MCF 10A (cell line): ENCODE measurements around the gene RAD51B. TPM values are rescaled to one million over a fixed set of nuclear protein-coding genes. Genes with fewer than 3 reads are reported as not detected.

ENCODE experiments used
- BruUV-seq: library from RNA; stranded (reverse); fragments of 400-500 nt; replicated peaks from 2 replicates; lab custom pipeline; 2021; lab: Mats Ljungman, UMichigan
- CTCF ChIA-PET: fragments of 300-600 bp; sonication (Branson Sonifier 250); formaldehyde crosslinking; extraction: SDS; loops from one replicate; lab custom pipeline; 2021; ENCODE audit warnings: antibody characterized with exemption, inconsistent platforms; lab: Yijun Ruan, JAX
- POLR2A ChIA-PET: fragments of 300-600, 350-650 bp; sonication (Branson Sonifier 250); formaldehyde crosslinking; extraction: SDS; loops from one replicate; lab custom pipeline; 2020; ENCODE audit warnings: antibody characterized with exemption, inconsistent platforms; lab: Yijun Ruan, JAX
- DNase-seq: peaks from one replicate; pipeline ENCODE4 v3.0.0-alpha.2; 2018; ENCODE audit not compliant: unreplicated experiment
- H3K27ac Mint-ChIP-seq: one replicate; pipeline ENCODE4 v1.8.0; 2022; ENCODE audit warnings: mild to moderate bottlenecking, low read depth, mixed read lengths; ENCODE audit not compliant: unreplicated experiment
- H3K27me3 Mint-ChIP-seq: one replicate; pipeline ENCODE4 v1.8.0; 2022; ENCODE audit warnings: mixed read lengths; ENCODE audit not compliant: insufficient read depth, unreplicated experiment
- H3K36me3 Mint-ChIP-seq: one replicate; pipeline ENCODE4 v1.8.0; 2022; ENCODE audit warnings: mild to moderate bottlenecking, moderate library complexity, mixed read lengths; ENCODE audit not compliant: insufficient read depth, unreplicated experiment
- H3K4me1 Mint-ChIP-seq: one replicate; pipeline ENCODE4 v1.8.0; 2022; ENCODE audit warnings: mixed read lengths; ENCODE audit not compliant: insufficient read depth, unreplicated experiment
- H3K4me3 Mint-ChIP-seq: one replicate; pipeline ENCODE4 v1.8.0; 2022; ENCODE audit warnings: mild to moderate bottlenecking, moderate library complexity, mixed read lengths; ENCODE audit not compliant: unreplicated experiment
- H3K9me3 Mint-ChIP-seq: one replicate; pipeline ENCODE4 v1.8.0; 2022; ENCODE audit warnings: mixed read lengths; ENCODE audit not compliant: unreplicated experiment
- CTCF ChIP-seq: fragments of 200-600 bp; IDR thresholded peaks from one replicate; pipeline ENCODE4 v1.8.0; 2022; ENCODE audit warnings: antibody characterized with exemption, mild to moderate bottlenecking; ENCODE audit not compliant: unreplicated experiment
- intact Hi-C: fragments of 100-400 bp; cut with micrococcal nuclease; formaldehyde crosslinking; loops from 2 replicates; pipeline ENCODE4 v1.14.1; 2022
- total RNA-seq: library from RNA; stranded (reverse); gene quantifications from 2 replicates; pipeline ENCODE4 v1.2.3, GENCODE V29; 2022

RAD51B gene
- total RNA-seq, 1 experiment from 2014 or later: 14.6 TPM

- TF ChIP-seq CTCF: no peak
- DNase-seq: no peak
- Mint-ChIP-seq H3K36me3 (no peaks in the 10 kb centered on the region), H3K4me3 (no peak overlapping the region), H3K9me3 (no peaks in the 10 kb centered on the region), H3K27ac (no peak overlapping the region), H3K27me3 (no peaks in the 10 kb centered on the region), H3K4me1 (no peaks in the 10 kb centered on the region)
- no TSS peak for BruUV-seq
- ChIA-PET POLR2A (no interaction called here), CTCF (interaction anchor here (0.6 kb wide), 1 partner anchor 7 kb away, joined by 3 read pairs; no protein-coding TSS in a partner anchor)
- intact Hi-C loops: no loop called here
Measured at GRCh38 chr14:67990576-67990975, 171.0 kb downstream of the RAD51B start.

GRCh38 chr14:67994531-67994930, 175.0 kb downstream of the RAD51B start:
- no TSS peak for BruUV-seq
- Mint-ChIP-seq H3K36me3 (no peaks in the 10 kb centered on the region), H3K27me3 (no peaks in the 10 kb centered on the region), H3K27ac (no peak overlapping the region), H3K9me3 (no peaks in the 10 kb centered on the region), H3K4me1 (peaks cover 1% of the 10 kb centered on the region), H3K4me3 (no peak overlapping the region)
- CTCF ChIA-PET: interaction anchor here (0.6 kb wide), 1 partner anchor 371 kb away, joined by 5 read pairs; no protein-coding TSS in a partner anchor
- intact Hi-C loops: no loop called here
- no peak for TF ChIP-seq CTCF
- POLR2A ChIA-PET: interaction anchor here (0.7 to 1.0 kb wide), 3 partner anchors 17 to 1895 kb away, joined by 3 to 4 read pairs (median 4); no protein-coding TSS in a partner anchor
- DNase-seq: no peak

DNA sequence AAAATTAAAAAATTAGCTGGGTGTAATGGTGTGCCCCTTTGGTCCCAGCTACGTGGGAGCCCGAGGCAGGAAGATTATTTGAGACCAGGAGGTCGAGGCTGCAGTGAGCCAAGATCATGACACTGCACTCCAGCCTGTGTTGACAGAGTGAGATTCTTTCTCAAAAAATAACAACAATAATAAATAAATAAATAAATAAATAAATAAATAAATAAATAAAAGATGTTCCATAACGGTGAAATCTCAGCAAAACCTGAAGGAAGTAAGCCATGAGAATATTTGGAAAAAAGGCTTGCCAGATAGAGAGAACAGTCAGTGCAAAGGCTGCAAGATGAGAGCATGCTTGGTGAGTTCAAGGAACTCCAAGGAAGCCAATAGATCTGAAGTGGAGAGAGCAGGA, 176.7 kb downstream of the RAD51B start:
- intact Hi-C loops: no loop called here
- TF ChIP-seq CTCF: no peak
- H3K4me3 Mint-ChIP-seq: no peak overlapping the region
- H3K36me3 Mint-ChIP-seq: no peaks in the 10 kb centered on the region
- H3K27me3 Mint-ChIP-seq: no peaks in the 10 kb centered on the region
- peaks cover 13% of the 10 kb centered on the region for H3K4me1 Mint-ChIP-seq
- no peaks in the 10 kb centered on the region for H3K9me3 Mint-ChIP-seq
- ChIA-PET CTCF (no interaction called here), POLR2A (no interaction called here)
- no peak overlapping the region for H3K27ac Mint-ChIP-seq
- DNase-seq: no peak
- BruUV-seq: no TSS peak

DNA sequence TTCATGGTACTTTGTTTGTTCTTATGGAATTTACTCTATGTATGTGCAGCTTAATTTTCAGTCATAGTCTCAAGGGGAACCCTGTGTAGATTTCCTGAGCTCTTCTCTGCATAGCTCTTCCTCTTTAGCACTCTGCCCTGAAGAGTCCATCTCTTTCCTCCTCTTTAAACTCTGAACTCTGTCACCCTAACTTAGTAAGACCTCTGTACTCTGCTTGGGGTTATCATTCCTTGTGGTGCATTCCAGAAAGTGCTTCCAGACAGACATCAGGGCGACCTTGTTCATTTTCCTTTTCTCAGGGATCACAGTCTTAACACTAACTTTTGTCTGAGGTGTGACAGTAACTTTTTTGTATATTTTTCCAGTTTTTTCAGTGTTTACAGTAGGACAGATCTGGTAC, 179.3 kb downstream of the RAD51B start:
- ChIA-PET POLR2A (interaction anchor here (1.2 kb wide), 1 partner anchor 12 kb away, joined by 3 read pairs; no protein-coding TSS in a partner anchor), CTCF (no interaction called here)
- BruUV-seq: no TSS peak
- Mint-ChIP-seq H3K27ac (no peak overlapping the region), H3K36me3 (no peaks in the 10 kb centered on the region), H3K4me3 (no peak overlapping the region), H3K27me3 (no peaks in the 10 kb centered on the region), H3K9me3 (no peaks in the 10 kb centered on the region), H3K4me1 (peaks cover 13% of the 10 kb centered on the region)
- TF ChIP-seq CTCF: no peak
- no peak for DNase-seq
- intact Hi-C loops: no loop called here
